Caco-2 (cell line): ENCODE measurements around the gene DPY19L3. TPM values are rescaled to one million over a fixed set of nuclear protein-coding genes. Genes with fewer than 3 reads are reported as not detected.

Experiments
- BruUV-seq: library from RNA; stranded (reverse); fragments of 400-500 nt; replicated peaks from 2 replicates; lab custom pipeline; 2021; lab: Mats Ljungman, UMichigan
- CTCF ChIA-PET: fragments of 300-600 bp; sonication (Branson Sonifier 250); formaldehyde crosslinking; loops from one replicate; lab custom pipeline; 2022; ENCODE audit warnings: antibody characterized with exemption; lab: Charles Lee
- POLR2A ChIA-PET: fragments of 300-600 bp; sonication (Branson Sonifier 250); formaldehyde crosslinking; loops from one replicate; lab custom pipeline; 2022; ENCODE audit warnings: antibody characterized with exemption; lab: Charles Lee
- DNase-seq, 2 experiments: peaks; one replicate each; pipeline versions ENCODE4 v3.0.0 to v3.0.0-alpha.2; 2020 to 2022
- H3K27me3 ChIP-seq: replicated peaks from 2 replicates; pipeline ENCODE4 v1.6.0; 2011; ENCODE audit warnings: low read length; ENCODE audit not compliant: control insufficient read depth, insufficient read depth
- H3K36me3 ChIP-seq: 2 replicates; pipeline ENCODE4 v1.5.1; 2011; ENCODE audit warnings: low read length; ENCODE audit not compliant: control insufficient read depth, insufficient read depth
- H3K4me1 ChIP-seq: fragments of 250-450 bp; sonication (Bioruptor Pico); 2 replicates; pipeline ENCODE4 v1.5.1; 2020; ENCODE audit warnings: mild to moderate bottlenecking
- H3K4me3 ChIP-seq: 2 replicates; pipeline ENCODE4 v1.5.1; 2011; ENCODE audit warnings: low read depth, mild to moderate bottlenecking, control low read depth, low read length
- H3K9me3 ChIP-seq: fragments of 250-450 bp; sonication (Bioruptor Pico); 2 replicates; pipeline ENCODE4 v1.5.1; 2020; ENCODE audit warnings: mild to moderate bottlenecking, moderate library complexity
- H3K27ac Mint-ChIP-seq: one replicate; pipeline ENCODE4 v1.8.0; 2022; ENCODE audit warnings: mixed read lengths; ENCODE audit not compliant: unreplicated experiment
- H3K27me3 Mint-ChIP-seq: one replicate; pipeline ENCODE4 v1.8.0; 2022; ENCODE audit warnings: mixed read lengths; ENCODE audit not compliant: insufficient read depth, unreplicated experiment
- H3K36me3 Mint-ChIP-seq: one replicate; pipeline ENCODE4 v1.8.0; 2022; ENCODE audit warnings: mild to moderate bottlenecking, mixed read lengths; ENCODE audit not compliant: insufficient read depth, unreplicated experiment
- H3K4me1 Mint-ChIP-seq: one replicate; pipeline ENCODE4 v1.8.0; 2022; ENCODE audit warnings: low read depth, mixed read lengths; ENCODE audit not compliant: unreplicated experiment
- H3K4me3 Mint-ChIP-seq: one replicate; pipeline ENCODE4 v1.8.0; 2022; ENCODE audit warnings: mild to moderate bottlenecking, moderate library complexity, mixed read lengths; ENCODE audit not compliant: unreplicated experiment
- H3K9me3 Mint-ChIP-seq: one replicate; pipeline ENCODE4 v1.8.0; 2022; ENCODE audit warnings: mixed read lengths; ENCODE audit not compliant: unreplicated experiment
- intact Hi-C: fragments of 100-400 bp; cut with micrococcal nuclease; formaldehyde crosslinking; loops from one replicate; pipeline ENCODE4 v1.10.0; 2022; ENCODE audit not compliant: unreplicated experiment
- total RNA-seq: library from RNA; stranded (reverse); gene quantifications from 2 replicates; pipeline ENCODE4 v1.2.3, GENCODE V29; 2022
- TF ChIP-seq, protein P1 (sequence below), 2 experiments: fragments of 200-600 bp in 1 of 2; IDR thresholded peaks; 1 replicate in 1 of 2; 2 replicates in 1 of 2; pipeline versions ENCODE4 v1.5.1 to v1.8.0; 2011 to 2022; ENCODE audit warnings: antibody characterized with exemption in 1 of 2, control low read depth in 1 of 2, inconsistent platforms in 1 of 2, low read depth in 1 of 2, low read length in 1 of 2, mild to moderate bottlenecking in 1 of 2, moderate library complexity in 1 of 2; ENCODE audit not compliant: insufficient read depth in 1 of 2, severe bottlenecking in 1 of 2, unreplicated experiment in 1 of 2

DPY19L3 gene
- total RNA-seq, 1 experiment from 2014 or later = 40.7 TPM

GRCh38 chr19:32427536-32427935, 22.0 kb downstream of the DPY19L3 start:
- H3K4me3 Mint-ChIP-seq = no peak overlapping the region
- intact Hi-C loops = no loop called here
- H3K4me1 ChIP-seq = no peaks in the 10 kb centered on the region
- H3K27me3 ChIP-seq = no peaks in the 10 kb centered on the region
- H3K4me1 Mint-ChIP-seq = no peaks in the 10 kb centered on the region
- CTCF ChIA-PET = no interaction called here
- DNase-seq = no peak
- no TSS peak for BruUV-seq
- no peaks in the 10 kb centered on the region for H3K9me3 ChIP-seq
- H3K36me3 Mint-ChIP-seq = peaks cover 5% of the 10 kb centered on the region
- H3K9me3 Mint-ChIP-seq = no peaks in the 10 kb centered on the region
- H3K4me3 ChIP-seq = no peak overlapping the region
- TF ChIP-seq, protein P1, sequence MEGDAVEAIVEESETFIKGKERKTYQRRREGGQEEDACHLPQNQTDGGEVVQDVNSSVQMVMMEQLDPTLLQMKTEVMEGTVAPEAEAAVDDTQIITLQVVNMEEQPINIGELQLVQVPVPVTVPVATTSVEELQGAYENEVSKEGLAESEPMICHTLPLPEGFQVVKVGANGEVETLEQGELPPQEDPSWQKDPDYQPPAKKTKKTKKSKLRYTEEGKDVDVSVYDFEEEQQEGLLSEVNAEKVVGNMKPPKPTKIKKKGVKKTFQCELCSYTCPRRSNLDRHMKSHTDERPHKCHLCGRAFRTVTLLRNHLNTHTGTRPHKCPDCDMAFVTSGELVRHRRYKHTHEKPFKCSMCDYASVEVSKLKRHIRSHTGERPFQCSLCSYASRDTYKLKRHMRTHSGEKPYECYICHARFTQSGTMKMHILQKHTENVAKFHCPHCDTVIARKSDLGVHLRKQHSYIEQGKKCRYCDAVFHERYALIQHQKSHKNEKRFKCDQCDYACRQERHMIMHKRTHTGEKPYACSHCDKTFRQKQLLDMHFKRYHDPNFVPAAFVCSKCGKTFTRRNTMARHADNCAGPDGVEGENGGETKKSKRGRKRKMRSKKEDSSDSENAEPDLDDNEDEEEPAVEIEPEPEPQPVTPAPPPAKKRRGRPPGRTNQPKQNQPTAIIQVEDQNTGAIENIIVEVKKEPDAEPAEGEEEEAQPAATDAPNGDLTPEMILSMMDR (IDR thresholded peaks at IDR 0.05; ENCODE audit: insufficient read depth in 1 of 2, low read depth in 1 of 2, low read length in 1 of 2, severe bottlenecking in 1 of 2, unreplicated experiment in 1 of 2) = no peak
- no peaks in the 10 kb centered on the region for H3K36me3 ChIP-seq
- no peaks in the 10 kb centered on the region for H3K27me3 Mint-ChIP-seq
- H3K27ac Mint-ChIP-seq = no peak overlapping the region
- POLR2A ChIA-PET = no interaction called here

GRCh38 chr19:32436692-32437091, 31.1 kb downstream of the DPY19L3 start:
- H3K27me3 ChIP-seq = no peaks in the 10 kb centered on the region
- no peak overlapping the region for H3K27ac Mint-ChIP-seq
- H3K4me1 ChIP-seq = no peaks in the 10 kb centered on the region
- no peaks in the 10 kb centered on the region for H3K9me3 ChIP-seq
- intact Hi-C loops = no loop called here
- no peaks in the 10 kb centered on the region for H3K9me3 Mint-ChIP-seq
- ChIA-PET CTCF (no interaction called here), POLR2A (no interaction called here)
- H3K36me3 Mint-ChIP-seq = peaks cover 9% of the 10 kb centered on the region
- BruUV-seq = no TSS peak
- H3K4me3 Mint-ChIP-seq = no peak overlapping the region
- H3K4me3 ChIP-seq = no peak overlapping the region
- no peaks in the 10 kb centered on the region for H3K27me3 Mint-ChIP-seq
- TF ChIP-seq, protein P1 (IDR thresholded peaks at IDR 0.05; ENCODE audit: insufficient read depth in 1 of 2, low read depth in 1 of 2, low read length in 1 of 2, severe bottlenecking in 1 of 2, unreplicated experiment in 1 of 2) = no peak
- no peak for DNase-seq
- no peaks in the 10 kb centered on the region for H3K36me3 ChIP-seq
- H3K4me1 Mint-ChIP-seq = no peaks in the 10 kb centered on the region

- no peaks in the 10 kb centered on the region for H3K27me3 ChIP-seq
- DNase-seq = no peak
- Mint-ChIP-seq H3K27ac (no peak overlapping the region), H3K36me3 (peaks cover 9% of the 10 kb centered on the region), H3K27me3 (no peaks in the 10 kb centered on the region), H3K4me1 (no peaks in the 10 kb centered on the region), H3K9me3 (no peaks in the 10 kb centered on the region), H3K4me3 (no peak overlapping the region)
- no peaks in the 10 kb centered on the region for H3K36me3 ChIP-seq
- H3K4me1 ChIP-seq = no peaks in the 10 kb centered on the region
- ChIA-PET CTCF (no interaction called here), POLR2A (no interaction called here)
- intact Hi-C loops = no loop called here
- TF ChIP-seq, protein P1 (IDR thresholded peaks at IDR 0.05; ENCODE audit: insufficient read depth in 1 of 2, low read depth in 1 of 2, low read length in 1 of 2, severe bottlenecking in 1 of 2, unreplicated experiment in 1 of 2) = no peak
- no TSS peak for BruUV-seq
- no peaks in the 10 kb centered on the region for H3K9me3 ChIP-seq
- H3K4me3 ChIP-seq = no peak overlapping the region
These were observed 31.5 kb downstream of the DPY19L3 start for GRCh38 chr19:32437096-32437495.
